Calu3 (cell line): Measurements from ENCODE around the gene GRK4. TPM values are rescaled to one million over a fixed set of nuclear protein-coding genes. Genes with fewer than 3 reads are reported as not detected.

Experiments
- BruUV-seq: library from RNA; stranded (reverse); fragments of 400-500 nt; replicated peaks from 2 replicates; lab custom pipeline; 2021; lab: Mats Ljungman, UMichigan
- CTCF ChIA-PET: fragments of 300-600 bp; sonication (Branson Sonifier 250); formaldehyde crosslinking; loops from one replicate; lab custom pipeline; 2022; ENCODE audit warnings: antibody characterized with exemption; lab: Charles Lee
- DNase-seq: peaks from one replicate; pipeline ENCODE4 v3.0.0; 2022
- H3K27ac Mint-ChIP-seq: one replicate; pipeline ENCODE4 v1.8.0; 2022; ENCODE audit warnings: mixed read lengths; ENCODE audit not compliant: unreplicated experiment
- H3K27me3 Mint-ChIP-seq: one replicate; pipeline ENCODE4 v1.8.0; 2022; ENCODE audit warnings: mixed read lengths; ENCODE audit not compliant: unreplicated experiment
- H3K36me3 Mint-ChIP-seq: one replicate; pipeline ENCODE4 v1.8.0; 2022; ENCODE audit warnings: mild to moderate bottlenecking, moderate library complexity, mixed read lengths; ENCODE audit not compliant: insufficient read depth, unreplicated experiment
- H3K4me1 Mint-ChIP-seq: one replicate; pipeline ENCODE4 v1.8.0; 2022; ENCODE audit warnings: mild to moderate bottlenecking, low read depth, mixed read lengths; ENCODE audit not compliant: unreplicated experiment
- H3K4me3 Mint-ChIP-seq: one replicate; pipeline ENCODE4 v1.8.0; 2022; ENCODE audit warnings: mild to moderate bottlenecking, low read depth, moderate library complexity, mixed read lengths; ENCODE audit not compliant: unreplicated experiment
- H3K9me3 Mint-ChIP-seq: one replicate; pipeline ENCODE4 v1.8.0; 2022; ENCODE audit warnings: low read depth, mixed read lengths; ENCODE audit not compliant: unreplicated experiment
- intact Hi-C: fragments of 100-400 bp; cut with micrococcal nuclease; formaldehyde crosslinking; loops from one replicate; pipeline ENCODE4 v1.10.0; 2022; ENCODE audit not compliant: unreplicated experiment
- total RNA-seq: library from RNA; stranded (reverse); gene quantifications from 2 replicates; pipeline ENCODE4 v1.2.3, GENCODE V29; 2022
- TF ChIP-seq, protein P1 (sequence below): fragments of 200-600 bp; IDR thresholded peaks from one replicate; pipeline ENCODE4 v1.8.0; 2022; ENCODE audit warnings: antibody characterized with exemption; ENCODE audit not compliant: unreplicated experiment

GRK4 gene
- total RNA-seq, 1 experiment from 2014 or later = 0.80 TPM

DNA sequence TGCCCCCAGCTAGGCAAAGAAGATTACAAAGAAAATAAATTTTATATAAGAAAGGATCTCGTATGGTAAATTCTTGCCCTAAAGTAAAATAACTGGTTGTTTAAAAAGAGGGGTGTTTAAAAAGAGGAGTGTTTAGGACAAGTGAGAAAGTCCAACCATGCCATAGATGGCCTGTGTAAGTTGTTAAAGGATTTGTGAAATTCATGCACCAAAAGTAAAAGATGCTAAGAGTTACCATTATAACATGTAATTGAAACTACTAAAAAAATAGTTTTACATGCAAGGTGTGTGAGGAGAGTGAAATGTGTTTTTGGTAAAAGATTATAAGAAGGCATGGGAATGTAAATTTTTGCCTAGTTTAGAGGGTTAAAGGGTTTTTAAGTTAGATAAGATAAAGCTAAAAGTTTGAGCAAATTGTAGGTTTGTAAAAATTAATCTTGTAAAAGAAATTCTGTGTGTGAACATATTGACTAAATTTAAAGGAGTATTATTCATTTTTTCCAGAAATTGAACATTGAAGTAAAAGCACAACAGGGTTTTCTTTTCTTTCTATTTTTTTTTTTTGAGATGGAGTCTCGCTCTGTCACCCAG is 90.9 kb downstream of the GRK4 start:
- Mint-ChIP-seq H3K27me3 (peaks cover 17% of the 10 kb centered on the region), H3K9me3 (peaks cover 4% of the 10 kb centered on the region), H3K4me3 (no peak overlapping the region), H3K4me1 (peaks cover 7% of the 10 kb centered on the region), H3K36me3 (no peaks in the 10 kb centered on the region), H3K27ac (no peak overlapping the region)
- intact Hi-C loops = no loop called here
- no TSS peak for BruUV-seq
- TF ChIP-seq, protein P1, sequence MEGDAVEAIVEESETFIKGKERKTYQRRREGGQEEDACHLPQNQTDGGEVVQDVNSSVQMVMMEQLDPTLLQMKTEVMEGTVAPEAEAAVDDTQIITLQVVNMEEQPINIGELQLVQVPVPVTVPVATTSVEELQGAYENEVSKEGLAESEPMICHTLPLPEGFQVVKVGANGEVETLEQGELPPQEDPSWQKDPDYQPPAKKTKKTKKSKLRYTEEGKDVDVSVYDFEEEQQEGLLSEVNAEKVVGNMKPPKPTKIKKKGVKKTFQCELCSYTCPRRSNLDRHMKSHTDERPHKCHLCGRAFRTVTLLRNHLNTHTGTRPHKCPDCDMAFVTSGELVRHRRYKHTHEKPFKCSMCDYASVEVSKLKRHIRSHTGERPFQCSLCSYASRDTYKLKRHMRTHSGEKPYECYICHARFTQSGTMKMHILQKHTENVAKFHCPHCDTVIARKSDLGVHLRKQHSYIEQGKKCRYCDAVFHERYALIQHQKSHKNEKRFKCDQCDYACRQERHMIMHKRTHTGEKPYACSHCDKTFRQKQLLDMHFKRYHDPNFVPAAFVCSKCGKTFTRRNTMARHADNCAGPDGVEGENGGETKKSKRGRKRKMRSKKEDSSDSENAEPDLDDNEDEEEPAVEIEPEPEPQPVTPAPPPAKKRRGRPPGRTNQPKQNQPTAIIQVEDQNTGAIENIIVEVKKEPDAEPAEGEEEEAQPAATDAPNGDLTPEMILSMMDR = no peak
- no peak for DNase-seq
- CTCF ChIA-PET = no interaction called here

GRCh38 chr4:3059943-3060342 is 96.6 kb downstream of the GRK4 start:
- Mint-ChIP-seq H3K4me3 (no peak overlapping the region), H3K27ac (no peak overlapping the region), H3K4me1 (no peaks in the 10 kb centered on the region), H3K36me3 (no peaks in the 10 kb centered on the region), H3K9me3 (peaks cover 2% of the 10 kb centered on the region), H3K27me3 (peaks cover 36% of the 10 kb centered on the region)
- DNase-seq = no peak
- intact Hi-C loops = no loop called here
- no TSS peak for BruUV-seq
- CTCF ChIA-PET = no interaction called here
- TF ChIP-seq, protein P1 = no peak

- Mint-ChIP-seq H3K4me1 (no peaks in the 10 kb centered on the region), H3K9me3 (no peaks in the 10 kb centered on the region), H3K36me3 (no peaks in the 10 kb centered on the region), H3K4me3 (no peak overlapping the region), H3K27me3 (peaks cover 36% of the 10 kb centered on the region), H3K27ac (no peak overlapping the region)
- no TSS peak for BruUV-seq
- TF ChIP-seq, protein P1 = no peak
- DNase-seq = no peak
- intact Hi-C loops = no loop called here
- CTCF ChIA-PET = no interaction called here
These were observed 97.6 kb downstream of the GRK4 start for GRCh38 chr4:3060946-3061345.

DNA sequence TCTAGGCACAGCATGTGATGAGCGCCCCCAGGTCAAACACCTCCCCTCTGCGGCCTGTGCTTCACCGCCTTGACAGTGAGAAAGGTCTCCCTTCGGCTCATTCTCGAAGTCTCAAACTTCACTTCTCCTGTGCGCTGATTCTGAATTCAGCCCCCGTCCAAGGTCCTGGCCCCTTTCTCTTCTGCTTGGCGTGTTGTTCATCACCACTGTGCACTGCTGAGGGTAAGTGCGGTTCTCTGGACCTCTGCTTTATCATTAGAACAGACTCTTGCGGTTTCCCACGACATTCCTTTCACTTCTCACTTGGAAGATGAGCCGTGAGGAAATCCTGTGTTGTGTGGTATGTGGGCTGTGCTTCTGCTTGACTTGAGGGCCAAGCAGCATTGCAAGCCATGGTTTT is 99.1 kb downstream of the GRK4 start:
- CTCF ChIA-PET = interaction anchor here (0.7 kb wide), 2 partner anchors 108 to 246 kb away, joined by 5 to 6 read pairs; no protein-coding TSS in a partner anchor
- Mint-ChIP-seq H3K27ac (no peak overlapping the region), H3K36me3 (no peaks in the 10 kb centered on the region), H3K9me3 (no peaks in the 10 kb centered on the region), H3K4me1 (no peaks in the 10 kb centered on the region), H3K4me3 (no peak overlapping the region), H3K27me3 (peaks cover 36% of the 10 kb centered on the region)
- BruUV-seq = no TSS peak
- TF ChIP-seq, protein P1 = no peak
- intact Hi-C loops = no loop called here
- no peak for DNase-seq
